ENCODE data around the gene SCFD1.
"Not testable (repeated sequence)": the region's sequence is repeated elsewhere in the genome, so short reads cannot be mapped to it uniquely, and the experiment has no call there.

The SCFD1 gene

GRCh38 chr14:30678926-30679431, 56.9 kb downstream of the SCFD1 start:
- DNase-seq: no peak

DNA sequence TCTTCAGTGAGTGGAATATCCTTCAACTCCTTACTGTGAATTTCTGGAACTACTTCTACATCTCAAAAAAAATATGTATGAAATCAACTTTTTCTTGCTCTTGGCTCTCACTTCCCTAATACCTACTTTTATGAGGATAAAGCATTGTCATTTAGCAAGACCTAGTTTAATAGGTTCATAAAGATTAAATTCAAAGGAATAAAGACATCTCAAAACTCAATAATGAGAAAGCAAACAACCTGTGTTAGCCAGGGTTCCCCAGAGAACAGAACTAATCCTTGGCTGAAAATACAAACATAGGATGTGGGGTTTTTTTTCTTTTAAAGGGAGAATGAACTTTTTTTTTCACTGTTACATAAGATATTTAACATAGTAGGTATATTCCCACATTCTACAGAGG, 57.9 kb downstream of the SCFD1 start:
- DNase-seq: no peak

DNA sequence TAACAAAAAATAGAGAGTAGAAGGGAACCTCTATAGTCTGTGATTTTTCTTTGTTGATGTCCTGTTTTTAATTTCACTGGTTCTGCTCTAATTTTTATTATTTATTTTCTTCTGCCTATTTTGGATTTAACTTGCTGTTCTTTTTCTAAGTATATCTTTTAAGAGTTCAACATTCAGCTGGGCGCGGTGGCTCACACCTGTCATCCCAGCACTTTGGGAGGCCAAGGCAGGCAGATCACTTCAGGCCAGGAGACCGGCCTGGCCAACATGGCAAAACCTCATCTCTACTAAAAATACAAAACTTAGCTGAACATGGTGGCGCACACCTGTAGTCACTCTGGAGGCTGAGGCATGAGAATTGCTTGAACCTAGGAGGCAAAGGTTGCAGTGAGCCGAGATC, 58.7 kb downstream of the SCFD1 start:
- DNase-seq: not testable (repeated sequence)

DNA sequence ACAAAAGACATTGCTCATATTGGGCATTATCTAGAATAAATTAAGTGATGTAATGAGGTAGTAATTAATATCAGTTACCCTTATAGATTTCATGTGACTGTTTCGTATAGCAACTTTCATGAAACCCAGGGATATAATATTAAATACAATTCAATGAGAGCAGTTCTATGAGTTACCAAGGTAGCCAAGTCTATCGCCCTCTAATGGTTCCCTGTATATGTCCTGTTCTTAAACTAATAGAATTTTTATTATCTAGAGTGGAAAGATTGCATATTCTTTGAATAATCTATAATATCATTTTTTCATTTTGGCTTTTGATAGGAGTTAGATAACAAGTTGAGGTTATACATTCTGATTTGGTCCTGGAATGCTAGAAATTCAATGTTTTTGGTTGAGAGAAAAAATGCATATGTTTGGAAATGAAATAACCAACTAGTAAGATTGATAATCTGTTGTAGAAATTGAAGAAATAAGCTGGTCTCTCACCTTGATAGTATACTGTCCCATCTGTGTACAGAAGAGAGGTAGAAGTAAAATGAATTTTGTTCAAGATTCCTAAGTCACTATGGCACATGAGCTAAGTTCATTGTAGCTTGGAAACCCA, 59.7 kb downstream of the SCFD1 start:
- peak in 1 of 2 experiments; percentile 11 for DNase-seq

DNA sequence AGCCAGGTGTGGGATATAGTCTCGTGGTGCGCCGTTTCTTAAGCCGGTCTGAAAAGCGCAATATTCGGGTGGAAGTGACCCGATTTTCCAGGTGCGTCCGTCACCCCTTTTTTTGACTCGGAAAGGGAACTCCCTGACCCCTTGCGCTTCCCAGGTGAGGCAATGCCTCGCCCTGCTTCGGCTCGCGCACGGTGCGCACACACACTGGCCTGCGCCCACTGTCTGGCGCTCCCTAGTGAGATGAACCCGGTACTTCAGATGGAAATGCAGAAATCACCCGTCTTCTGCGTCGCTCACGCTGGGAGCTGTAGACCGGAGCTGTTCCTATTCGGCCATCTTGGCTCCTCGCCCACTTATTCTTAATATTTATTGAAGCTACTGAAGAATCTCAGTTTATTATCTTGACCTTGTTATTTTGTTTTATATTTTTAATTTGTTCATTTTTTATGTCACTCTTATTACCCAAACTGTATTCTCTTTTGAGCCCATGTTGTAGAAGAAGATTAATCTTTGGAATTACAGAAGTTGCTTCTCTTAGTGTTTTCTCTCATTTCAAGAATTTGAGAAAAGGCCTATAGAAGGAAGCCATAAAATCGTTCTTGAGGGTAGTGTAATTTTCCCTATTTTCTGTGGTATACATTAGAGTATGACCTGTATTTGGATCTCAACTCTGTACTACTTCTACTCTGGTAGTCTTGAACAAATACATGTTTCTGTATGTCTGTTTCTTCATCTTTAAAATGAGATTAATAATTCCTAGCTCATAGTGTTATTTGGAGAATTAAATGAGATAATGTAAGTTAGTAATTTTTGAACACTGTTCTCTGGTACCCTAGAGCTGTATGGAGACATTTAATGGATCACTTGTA, 68.6 kb downstream of the SCFD1 start:
- not testable (repeated sequence) for DNase-seq

GRCh38 chr14:30691751-30692398, 69.8 kb downstream of the SCFD1 start:
- no peak for DNase-seq

DNA sequence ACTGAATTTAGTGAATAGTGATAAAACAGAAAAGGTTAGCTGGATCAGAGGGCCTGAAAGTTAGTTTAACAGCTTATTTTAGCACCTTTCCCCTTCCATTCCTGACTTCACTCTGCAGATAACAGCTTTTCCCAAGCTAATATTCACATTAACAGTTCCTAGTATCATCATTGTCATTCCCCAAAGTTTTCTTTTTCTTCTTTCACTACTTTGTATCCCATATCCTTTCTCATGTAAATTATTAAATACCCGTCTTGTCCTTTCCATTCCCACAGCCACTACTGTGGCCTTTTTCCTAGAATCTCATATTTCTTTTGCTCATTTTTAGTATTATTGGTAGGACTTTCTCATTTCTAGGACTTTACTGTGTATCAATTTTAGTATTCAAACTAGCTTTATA, 70.5 kb downstream of the SCFD1 start:
- no peak for DNase-seq

DNA sequence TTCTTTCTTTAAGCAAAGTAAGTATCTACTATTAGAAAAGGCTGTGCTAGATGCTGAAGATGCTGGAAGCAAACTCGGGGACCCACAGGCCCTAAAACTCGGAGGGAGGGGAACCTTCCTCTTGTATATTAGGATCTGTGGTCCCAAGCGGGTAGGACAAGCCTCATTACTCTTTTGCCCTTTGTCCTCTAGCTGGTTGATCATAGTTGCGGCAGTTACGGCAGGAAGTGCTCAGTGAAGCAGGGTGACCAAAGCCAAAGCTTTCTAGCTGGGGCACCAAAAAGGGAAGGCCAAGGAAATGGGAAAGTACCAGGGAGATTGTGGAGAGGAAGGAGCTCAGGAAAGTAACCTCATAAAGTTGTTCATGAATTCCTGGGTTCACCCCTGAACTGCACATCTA, 76.3 kb downstream of the SCFD1 start:
- DNase-seq: no peak

- DNase-seq: no peak
Measured at GRCh38 chr14:30706704-30707103, 84.6 kb downstream of the SCFD1 start.

GRCh38 chr14:30708157-30708556, 86.0 kb downstream of the SCFD1 start:
- DNase-seq: no peak

- DNase-seq: no peak
Measured at GRCh38 chr14:30709201-30709600, 87.1 kb downstream of the SCFD1 start.

DNA sequence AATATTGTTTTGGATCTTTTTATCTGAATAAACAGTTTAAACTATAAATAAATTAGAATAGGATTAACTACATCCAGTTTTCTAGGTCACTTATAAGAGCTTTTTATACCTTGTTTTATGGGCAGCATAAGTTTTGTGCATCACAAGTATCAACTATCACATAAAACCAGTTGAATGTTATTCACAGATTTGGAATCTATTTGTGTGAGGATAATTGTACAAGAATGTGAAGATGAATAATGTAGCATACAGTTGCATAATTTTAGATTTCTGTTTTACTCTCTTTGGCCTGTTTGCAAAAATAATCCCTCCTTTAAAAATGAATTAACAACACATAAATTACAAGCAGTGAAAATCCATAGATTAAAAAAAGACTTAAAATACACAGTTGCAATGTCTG, 88.8 kb downstream of the SCFD1 start:
- no peak for DNase-seq

DNA sequence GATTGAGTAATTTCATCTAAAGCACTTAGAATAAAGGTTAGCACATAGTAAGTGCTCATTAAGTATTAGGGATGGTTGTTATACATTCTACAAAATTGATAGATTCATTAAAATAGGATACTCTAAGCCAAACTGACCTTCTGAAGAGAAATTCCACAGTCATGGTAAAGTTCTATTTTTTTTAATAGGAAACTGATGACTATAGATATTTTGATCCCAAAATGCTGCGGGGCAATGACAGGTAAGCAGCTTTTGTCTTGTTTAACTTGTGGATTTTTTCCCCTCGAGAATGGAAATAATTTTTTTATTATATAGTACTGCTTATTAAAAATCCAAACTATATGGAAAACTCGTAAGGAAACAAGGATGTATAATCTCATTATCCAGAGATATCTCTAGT, 97.0 kb downstream of the SCFD1 start:
- DNase-seq: no peak

GRCh38 chr14:30725763-30726162, 103.6 kb downstream of the SCFD1 start:
- no peak for DNase-seq

GRCh38 chr14:30728471-30728870, 106.4 kb downstream of the SCFD1 start:
- no peak for DNase-seq

DNA sequence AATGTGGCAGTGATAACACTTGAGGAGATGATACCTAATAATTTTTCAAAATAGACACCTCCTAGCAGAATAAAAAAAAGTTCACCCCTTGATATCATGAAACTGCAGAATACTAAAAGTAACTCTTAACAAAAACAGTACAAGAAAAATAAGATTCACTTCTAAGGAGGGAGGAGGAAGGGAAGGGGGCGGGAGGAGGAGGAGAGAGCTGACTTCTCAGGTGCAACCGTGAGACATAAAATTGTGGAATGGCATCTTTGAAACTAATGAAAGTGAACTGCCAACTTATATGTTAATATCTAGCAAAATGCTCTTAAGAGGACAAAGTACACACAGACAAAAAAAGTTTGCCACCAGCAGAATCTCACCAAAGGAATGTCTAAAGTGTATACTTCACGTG, 115.8 kb downstream of the SCFD1 start:
- DNase-seq: no peak

DNA sequence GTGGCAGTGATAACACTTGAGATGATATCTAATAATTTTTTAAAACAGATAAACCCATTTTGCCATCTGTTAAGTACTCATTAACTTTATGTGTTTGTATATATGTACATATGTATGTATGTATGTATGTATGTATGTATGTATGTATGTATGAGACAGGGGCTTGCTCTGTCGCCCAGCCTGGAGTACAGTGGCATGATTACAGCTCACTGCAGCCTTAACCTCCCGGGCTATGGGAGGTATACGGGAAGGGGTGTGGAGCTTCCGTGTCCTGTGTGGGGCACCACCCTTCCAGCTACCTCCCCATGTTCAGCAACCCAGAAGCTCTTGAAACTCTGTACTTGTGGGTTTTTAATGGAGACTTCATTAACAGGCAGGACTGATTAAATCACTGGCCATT, 116.9 kb downstream of the SCFD1 start:
- no peak for DNase-seq

DNA sequence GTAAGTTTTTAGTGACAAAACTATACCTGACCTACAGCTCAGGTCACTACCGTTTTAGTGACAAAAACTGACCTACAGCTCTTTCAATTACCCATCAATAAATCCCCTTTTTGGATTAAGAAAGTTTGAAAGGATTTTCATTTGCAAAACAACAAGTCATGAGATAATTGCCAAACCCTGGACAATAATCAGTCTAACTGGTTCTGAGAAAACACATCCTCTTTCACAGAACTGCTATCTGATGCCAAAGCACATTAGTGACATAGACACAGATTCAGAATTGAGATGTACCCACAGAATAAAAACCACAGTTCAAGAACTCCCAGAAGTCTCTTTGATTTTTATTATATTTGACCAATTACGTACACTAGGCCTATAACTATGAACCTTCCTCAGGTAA, 126.2 kb downstream of the SCFD1 start:
- no peak for DNase-seq

DNA sequence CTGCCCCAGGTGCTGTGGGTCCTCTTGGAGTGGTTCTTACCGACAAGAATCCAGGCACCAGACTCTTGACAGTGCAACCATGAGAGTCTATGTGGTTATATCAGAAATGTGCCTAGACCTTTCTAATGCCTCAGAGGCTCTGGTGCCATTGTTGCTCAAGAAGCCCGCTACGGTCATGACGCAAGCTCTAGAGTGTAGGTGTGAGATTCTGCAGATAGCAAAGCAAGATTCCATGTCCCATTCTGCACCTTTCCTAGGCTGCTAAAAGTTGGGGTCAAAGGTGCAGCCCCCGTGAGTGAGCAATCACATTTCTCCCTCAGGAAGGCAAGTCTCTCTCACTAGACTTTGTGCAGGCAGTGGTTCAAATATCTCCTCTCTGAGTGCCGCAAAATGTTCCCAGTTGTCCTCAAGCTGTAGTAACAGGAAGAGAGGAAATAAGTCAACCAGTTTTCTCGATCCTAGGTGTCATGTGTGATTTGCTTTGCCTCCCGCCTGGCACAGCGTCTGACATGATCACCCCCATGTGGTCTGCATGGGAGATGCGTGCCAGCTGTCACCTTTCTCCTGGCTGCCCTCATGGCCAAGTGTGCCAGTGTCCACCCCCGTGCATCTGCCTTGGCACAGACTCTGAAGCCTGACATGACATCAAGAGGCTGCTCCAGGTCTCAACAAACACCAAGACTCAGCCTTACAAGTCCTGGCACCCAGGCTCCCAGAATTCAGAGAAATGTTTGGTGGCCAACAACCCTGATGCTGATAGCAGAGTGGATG, 129.7 kb downstream of the SCFD1 start:
- DNase-seq: peak in 1 of 2 experiments; percentile 35

GRCh38 chr14:30753452-30753851, 131.3 kb downstream of the SCFD1 start:
- no peak for DNase-seq

DNA sequence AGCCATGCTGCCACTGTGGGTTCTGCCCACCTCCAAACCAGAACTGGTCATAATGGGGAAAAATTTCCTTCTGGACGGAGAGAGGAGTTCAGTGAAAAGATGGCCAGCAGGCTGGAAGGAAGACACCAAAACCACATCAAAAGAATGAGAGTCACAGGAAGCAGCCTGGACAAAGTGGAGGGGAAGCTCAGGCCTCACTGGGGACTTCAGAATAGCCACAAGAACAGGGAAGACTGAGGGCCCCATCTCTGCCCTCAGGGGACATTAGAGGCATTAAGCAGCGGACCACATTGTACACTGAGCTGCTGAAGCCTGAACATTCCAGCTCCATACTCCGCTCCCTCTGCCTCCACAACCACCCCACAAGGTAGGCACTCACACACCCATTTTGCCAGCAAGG, 132.7 kb downstream of the SCFD1 start:
- DNase-seq: no peak

- no peak for DNase-seq
Measured at GRCh38 chr14:30756594-30756993, 134.5 kb downstream of the SCFD1 start.

- no peak for DNase-seq
Measured at GRCh38 chr14:30757082-30757481, 135.0 kb downstream of the SCFD1 start.
